ENCODE data around the gene TMEM52. TPM values are rescaled to one million over a fixed set of nuclear protein-coding genes. Genes with fewer than 3 reads are reported as not detected.
"Not testable (repeated sequence)": the region's sequence is repeated elsewhere in the genome, so short reads cannot be mapped to it uniquely, and the experiment has no call there.

The TMEM52 gene
- total RNA-seq, 1 donor from 2014 or later: 3.9 TPM

DNA sequence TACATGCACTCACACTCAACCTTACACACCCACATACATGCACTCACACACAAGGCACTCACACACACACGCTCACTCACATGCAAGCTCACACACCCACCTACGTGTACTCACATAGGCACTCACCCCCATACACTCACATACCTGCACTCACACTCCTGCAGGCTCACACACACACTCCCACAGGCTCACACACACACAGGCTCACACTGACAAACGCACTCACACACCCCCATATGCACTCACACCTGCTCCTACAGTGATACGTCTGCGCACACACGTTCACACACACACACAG, 19.1 kb upstream of the TMEM52 start:
- Mint-ChIP-seq H3K27ac (no peak overlapping the region), H3K9me3 (no peaks in the 10 kb centered on the region), H3K4me3 (no peak overlapping the region), H3K36me3 (no peaks in the 10 kb centered on the region), H3K4me1 (ENCODE audit: unreplicated experiment) (no peaks in the 10 kb centered on the region), H3K27me3 (no peaks in the 10 kb centered on the region)
- TF ChIP-seq, protein P1, sequence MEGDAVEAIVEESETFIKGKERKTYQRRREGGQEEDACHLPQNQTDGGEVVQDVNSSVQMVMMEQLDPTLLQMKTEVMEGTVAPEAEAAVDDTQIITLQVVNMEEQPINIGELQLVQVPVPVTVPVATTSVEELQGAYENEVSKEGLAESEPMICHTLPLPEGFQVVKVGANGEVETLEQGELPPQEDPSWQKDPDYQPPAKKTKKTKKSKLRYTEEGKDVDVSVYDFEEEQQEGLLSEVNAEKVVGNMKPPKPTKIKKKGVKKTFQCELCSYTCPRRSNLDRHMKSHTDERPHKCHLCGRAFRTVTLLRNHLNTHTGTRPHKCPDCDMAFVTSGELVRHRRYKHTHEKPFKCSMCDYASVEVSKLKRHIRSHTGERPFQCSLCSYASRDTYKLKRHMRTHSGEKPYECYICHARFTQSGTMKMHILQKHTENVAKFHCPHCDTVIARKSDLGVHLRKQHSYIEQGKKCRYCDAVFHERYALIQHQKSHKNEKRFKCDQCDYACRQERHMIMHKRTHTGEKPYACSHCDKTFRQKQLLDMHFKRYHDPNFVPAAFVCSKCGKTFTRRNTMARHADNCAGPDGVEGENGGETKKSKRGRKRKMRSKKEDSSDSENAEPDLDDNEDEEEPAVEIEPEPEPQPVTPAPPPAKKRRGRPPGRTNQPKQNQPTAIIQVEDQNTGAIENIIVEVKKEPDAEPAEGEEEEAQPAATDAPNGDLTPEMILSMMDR (conservative IDR thresholded peaks at IDR 0.05): no peak
- DNase-seq (ENCODE audit: extremely low spot score, unreplicated experiment): no peak

- no peaks in the 10 kb centered on the region for H3K4me1 Mint-ChIP-seq (ENCODE audit: unreplicated experiment)
- DNase-seq (ENCODE audit: extremely low spot score, unreplicated experiment): no peak
- no peak overlapping the region for H3K4me3 Mint-ChIP-seq
- TF ChIP-seq, protein P1 (conservative IDR thresholded peaks at IDR 0.05): no peak
- no peaks in the 10 kb centered on the region for H3K36me3 Mint-ChIP-seq
- H3K9me3 Mint-ChIP-seq: no peaks in the 10 kb centered on the region
- no peak overlapping the region for H3K27ac Mint-ChIP-seq
- H3K27me3 Mint-ChIP-seq: no peaks in the 10 kb centered on the region
Measured at GRCh38 chr1:1937549-1938275, 18.6 kb upstream of the TMEM52 start.

DNA sequence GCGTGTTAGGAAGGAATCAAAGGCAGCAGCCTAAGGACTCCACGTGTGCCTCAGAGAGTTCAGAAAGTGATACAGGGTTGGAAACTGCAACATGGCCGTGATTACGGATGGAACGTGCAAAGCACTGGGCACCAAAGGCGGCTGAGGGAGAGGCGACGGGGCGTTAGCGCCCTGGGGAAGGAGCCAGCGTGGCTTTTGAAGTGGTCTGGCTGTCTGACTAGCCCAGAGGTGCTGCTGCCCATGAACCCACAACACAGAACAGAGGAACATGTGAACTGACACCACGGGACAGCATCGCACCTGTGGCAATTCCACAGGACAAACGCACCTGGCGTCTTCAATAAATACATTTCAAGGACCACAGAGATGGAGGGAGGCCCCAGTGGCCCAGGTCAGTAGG, 18.0 kb upstream of the TMEM52 start:
- no peak for DNase-seq (ENCODE audit: extremely low spot score, unreplicated experiment)
- no peaks in the 10 kb centered on the region for H3K27me3 Mint-ChIP-seq
- H3K27ac Mint-ChIP-seq: no peak overlapping the region
- TF ChIP-seq, protein P1 (conservative IDR thresholded peaks at IDR 0.05): no peak
- H3K9me3 Mint-ChIP-seq: no peaks in the 10 kb centered on the region
- H3K4me3 Mint-ChIP-seq: no peak overlapping the region
- H3K4me1 Mint-ChIP-seq (ENCODE audit: unreplicated experiment): no peaks in the 10 kb centered on the region
- no peaks in the 10 kb centered on the region for H3K36me3 Mint-ChIP-seq

DNA sequence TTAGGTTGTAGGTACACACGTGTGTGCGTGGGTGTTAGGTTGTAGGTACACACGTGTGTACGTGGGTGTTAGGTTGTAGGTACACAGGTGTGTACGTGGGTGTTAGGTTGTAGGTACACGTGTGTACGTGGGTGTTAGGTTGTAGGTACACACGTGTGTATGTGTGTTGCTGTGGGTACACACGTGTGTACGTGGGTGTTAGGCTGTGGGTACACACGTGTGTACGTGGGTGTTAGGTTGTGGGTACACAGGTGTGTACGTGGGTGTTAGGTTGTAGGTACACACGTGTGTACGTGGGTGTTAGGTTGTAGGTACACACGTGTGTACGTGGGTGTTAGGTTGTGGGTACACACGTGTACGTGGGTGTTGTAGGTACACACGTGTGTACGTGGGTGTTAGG, 15.8 kb upstream of the TMEM52 start:
- not testable (repeated sequence) for H3K9me3 Mint-ChIP-seq, H3K27me3 Mint-ChIP-seq, H3K4me3 Mint-ChIP-seq

DNA sequence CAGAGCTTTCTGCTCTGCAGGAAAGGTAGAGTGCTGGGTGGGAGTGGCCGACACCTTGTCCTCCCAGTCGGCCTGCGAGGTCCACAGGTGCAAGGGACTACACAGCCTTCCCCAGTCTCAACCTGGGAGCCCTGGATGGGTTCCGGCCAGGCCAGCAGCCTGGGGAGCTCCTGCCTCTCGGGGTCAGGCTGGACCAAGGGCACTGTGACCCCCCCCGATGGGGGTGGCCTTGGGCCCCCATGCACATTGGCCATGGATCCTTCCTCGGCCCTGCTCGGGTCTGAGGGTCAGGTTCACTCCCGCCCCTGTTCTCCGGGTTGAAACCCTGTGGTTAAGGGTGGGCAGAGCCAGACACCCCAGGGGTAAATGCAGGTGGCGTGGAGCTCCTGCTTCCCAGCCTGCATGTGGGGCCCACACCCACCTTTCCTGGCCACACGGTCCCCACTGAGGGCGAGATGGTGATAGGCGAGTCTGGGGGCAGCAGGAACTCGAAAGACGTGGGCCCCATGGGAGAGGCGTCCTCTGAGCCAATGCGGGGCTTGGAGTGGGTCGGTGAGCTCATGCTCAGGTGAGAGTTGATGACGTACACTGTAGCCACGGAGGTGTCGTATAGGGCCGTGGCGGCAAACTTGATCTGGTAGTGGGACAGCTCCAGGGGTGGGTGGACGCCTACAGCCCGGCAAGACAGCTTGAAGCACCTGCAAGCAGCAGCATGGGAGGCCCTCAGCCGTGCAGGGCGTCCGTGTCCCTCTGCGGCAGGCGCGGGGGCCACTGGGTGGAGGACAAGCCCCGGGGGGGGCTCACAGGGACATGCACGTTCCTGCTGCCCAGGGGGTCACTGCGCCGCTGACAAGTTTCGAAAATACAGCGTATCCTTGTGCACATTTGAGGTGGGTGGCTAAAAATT, 10.8 kb upstream of the TMEM52 start:
- Mint-ChIP-seq H3K27me3 (no peaks in the 10 kb centered on the region), H3K36me3 (no peaks in the 10 kb centered on the region), H3K9me3 (no peaks in the 10 kb centered on the region), H3K27ac (no peak overlapping the region), H3K4me3 (no peak overlapping the region), H3K4me1 (ENCODE audit: unreplicated experiment) (no peaks in the 10 kb centered on the region)
- TF ChIP-seq, protein P1 (conservative IDR thresholded peaks at IDR 0.05): no peak
- DNase-seq (ENCODE audit: extremely low spot score, unreplicated experiment): peak; percentile 68

More for the DNA sequence above, 15.8 kb upstream of the TMEM52 start:
- not testable (repeated sequence) for DNase-seq (ENCODE audit: extremely low spot score, unreplicated experiment); H3K27ac Mint-ChIP-seq; H3K36me3 Mint-ChIP-seq; H3K4me1 Mint-ChIP-seq (ENCODE audit: unreplicated experiment)

DNA sequence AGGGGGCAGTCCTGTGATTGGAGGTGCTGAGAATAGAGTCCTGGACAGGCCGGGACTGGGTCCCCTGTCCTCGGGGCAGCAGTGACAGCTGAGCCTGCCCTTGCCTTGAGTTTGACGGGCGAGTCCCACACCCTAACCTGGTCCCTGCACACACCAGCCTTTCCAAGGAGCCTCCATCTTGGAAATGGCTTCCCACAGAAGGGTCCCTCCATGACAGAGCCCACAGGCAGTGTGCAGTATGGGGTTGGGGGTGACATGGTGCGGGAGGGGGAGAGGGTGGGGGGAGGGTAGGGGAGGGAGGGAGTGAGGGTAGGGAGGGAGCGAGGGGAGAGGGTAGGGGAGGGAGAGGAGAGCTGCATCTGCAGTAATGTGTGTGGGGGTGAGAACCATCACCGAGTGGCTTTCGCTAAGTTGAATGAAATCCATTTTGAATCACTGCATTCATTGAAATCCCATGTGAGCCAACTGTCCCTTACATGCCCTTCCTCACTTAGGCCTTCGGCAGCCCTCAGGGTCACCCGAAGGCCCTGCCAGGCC, 10.1 kb upstream of the TMEM52 start:
- Mint-ChIP-seq H3K4me3 (no peak overlapping the region), H3K4me1 (ENCODE audit: unreplicated experiment) (no peaks in the 10 kb centered on the region), H3K36me3 (no peaks in the 10 kb centered on the region), H3K27me3 (no peaks in the 10 kb centered on the region), H3K9me3 (no peaks in the 10 kb centered on the region), H3K27ac (no peak overlapping the region)
- no peak for DNase-seq (ENCODE audit: extremely low spot score, unreplicated experiment)
- TF ChIP-seq, protein P1 (conservative IDR thresholded peaks at IDR 0.05): no peak

Data from type B pancreatic cell (in vitro differentiated cells).